Bronchial smooth muscle cell (primary cell): ENCODE data around the gene GPR65. TPM values are rescaled to one million over a fixed set of nuclear protein-coding genes. Genes with fewer than 3 reads are reported as not detected.

Source experiments
- total RNA-seq: library from RNA; depleted of rRNA; stranded (reverse); fragments of >200 nt; gene quantifications from 2 replicates; pipeline ENCODE4 v1.2.1, GENCODE V29; 2014

The GPR65 gene, protein sequence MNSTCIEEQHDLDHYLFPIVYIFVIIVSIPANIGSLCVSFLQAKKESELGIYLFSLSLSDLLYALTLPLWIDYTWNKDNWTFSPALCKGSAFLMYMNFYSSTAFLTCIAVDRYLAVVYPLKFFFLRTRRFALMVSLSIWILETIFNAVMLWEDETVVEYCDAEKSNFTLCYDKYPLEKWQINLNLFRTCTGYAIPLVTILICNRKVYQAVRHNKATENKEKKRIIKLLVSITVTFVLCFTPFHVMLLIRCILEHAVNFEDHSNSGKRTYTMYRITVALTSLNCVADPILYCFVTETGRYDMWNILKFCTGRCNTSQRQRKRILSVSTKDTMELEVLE
- total RNA-seq = not detected in 2 replicates

DNA sequence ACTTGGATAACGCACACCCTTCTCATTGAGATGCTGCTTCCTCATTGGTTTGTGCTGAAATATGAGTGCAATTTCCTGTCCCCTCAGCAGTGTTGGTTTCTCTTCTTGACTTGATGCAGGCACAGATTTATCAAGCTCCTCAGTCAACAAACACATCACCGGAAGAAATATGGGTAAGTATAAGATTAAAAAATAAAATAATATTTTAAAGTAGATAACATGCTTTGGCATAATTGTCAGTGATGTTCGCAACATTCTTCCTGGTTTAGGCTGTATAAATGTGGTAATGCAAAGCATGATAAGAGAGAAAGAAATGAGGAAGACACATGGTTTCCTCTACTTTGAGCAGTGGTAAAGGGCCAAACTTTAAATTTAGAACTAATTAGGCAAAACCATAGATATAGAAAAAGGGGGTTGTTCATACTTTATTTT lies at the start of gene GPR65:
Gene GPR65, plus strand, starts transcription at position 86 of the 432 bp plus-strand sequence. CDS start 5,713 bp downstream, outside the sequence.

DNA sequence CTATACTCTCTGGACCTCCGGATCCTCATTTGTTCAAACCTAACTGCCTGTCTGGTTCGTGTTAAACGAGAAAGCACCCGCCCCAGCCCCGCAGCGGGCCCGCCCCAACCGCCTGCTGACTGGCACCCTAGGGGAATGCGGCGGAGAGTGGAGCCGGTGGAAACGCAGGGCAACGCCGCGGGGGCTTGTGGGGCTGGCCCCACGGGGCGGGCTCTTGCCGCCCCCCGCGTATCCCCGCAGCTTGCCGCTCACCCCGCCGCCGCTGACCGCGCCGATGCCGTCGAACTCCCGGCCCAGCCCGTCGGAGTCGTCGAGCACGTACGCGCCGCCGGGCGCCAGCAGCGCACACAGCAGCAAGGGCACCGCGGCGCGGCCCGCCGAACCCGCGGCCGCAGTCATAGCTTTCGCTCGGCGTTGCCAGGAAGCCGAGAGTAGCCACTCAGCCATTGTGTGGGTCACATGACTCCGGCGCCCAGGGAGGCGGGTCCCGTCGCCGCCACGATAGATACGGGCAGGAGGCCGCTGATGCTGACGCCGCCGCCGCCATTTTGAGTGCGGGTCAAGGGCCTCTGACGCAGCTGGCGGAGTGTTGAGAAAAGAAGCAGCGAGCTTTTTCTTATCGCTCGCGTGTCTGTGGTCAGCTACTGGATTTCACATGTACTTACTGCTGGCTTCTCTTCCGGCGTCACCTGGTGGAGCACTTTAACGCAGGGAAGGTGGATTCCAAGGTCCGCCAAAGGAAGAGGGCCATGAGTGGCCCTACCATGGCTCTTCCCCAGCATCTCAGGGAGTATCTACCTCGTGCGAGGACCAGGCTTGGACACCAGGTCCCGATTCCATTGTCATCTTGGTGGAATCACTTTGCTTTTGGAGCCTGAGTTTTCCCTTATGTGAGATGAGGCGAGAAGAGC lies 12.0 kb upstream of the GPR65 start, which contains the start of gene GALC:
Gene GALC, minus strand, starts transcription at position 465 of the 911 bp plus-strand sequence. Its CDS starts 18 bp downstream, at position 447.

Other genes starting within 250 kb of the GPR65 start
- gene GALC, start 12.0 kb upstream of the GPR65 start, total RNA-seq = 21.8 and 43.4 TPM in 2 replicates